HCT116 (cell line): ENCODE measurements around the gene TMEM175. TPM values are rescaled to one million over a fixed set of nuclear protein-coding genes. Genes with fewer than 3 reads are reported as not detected.

ENCODE experiments used
- ATAC-seq: fragments of 200-7000 bp; cut with Tn5 transposase; 2 replicates; pipeline ENCODE4 v1.9.1; 2020; ENCODE audit warnings: mild to moderate bottlenecking, moderate library complexity
- BruUV-seq: library from RNA; stranded (reverse); fragments of 400-500 nt; replicated peaks from 2 replicates; lab custom pipeline; 2021; lab: Mats Ljungman, UMichigan
- CTCF ChIA-PET: fragments of 300-600 bp; sonication (Branson Sonifier 250); formaldehyde crosslinking; loops from one replicate; lab custom pipeline; 2021; ENCODE audit warnings: antibody characterized with exemption; lab: Charles Lee
- POLR2A ChIA-PET: fragments of 300-600, 350-600 bp; sonication (Branson Sonifier 250); formaldehyde crosslinking; loops from one replicate; lab custom pipeline; 2021; ENCODE audit warnings: antibody characterized with exemption; lab: Charles Lee
- RAD21 ChIA-PET, 2 experiments: fragments of 300-600 bp; sonication (Branson Sonifier 250); formaldehyde crosslinking; loops; one replicate each; lab custom pipeline; 2023; ENCODE audit warnings: low total read pairs in 2 of 2; ENCODE audit not compliant: uncharacterized antibody in 2 of 2, unreplicated experiment in 2 of 2, low non-redundant PET in 1 of 2; lab: Charles Lee
- DNase-seq: peaks from one replicate; pipeline ENCODE4 v3.0.0-alpha.2; 2010; ENCODE audit warnings: low read depth, low spot score
- H2AFZ ChIP-seq: fragments of 200-600 bp; shearing (Covaris generic), sonication (generic); 2 replicates; pipeline ENCODE4 v1.6.1; 2017; ENCODE audit warnings: low read depth, mixed run types, mixed read lengths, antibody characterized with exemption, low read length; ENCODE audit not compliant: poor library complexity, severe bottlenecking
- H3K27ac ChIP-seq: 2 replicates; pipeline ENCODE4 v1.5.1; 2012; ENCODE audit warnings: low read depth, low read length
- H3K27me3 ChIP-seq: fragments of 200-600 bp; sonication (generic); 2 replicates; pipeline ENCODE4 v1.6.1; 2016; ENCODE audit warnings: mixed run types, low read length, mixed read lengths; ENCODE audit not compliant: insufficient read depth
- H3K36me3 ChIP-seq, 2 experiments: fragments of 200-500 bp in 1 of 2; fragments of 200-600 bp in 1 of 2; sonication (Bioruptor generic) in 1 of 2; sonication (generic) in 1 of 2; 2 replicates each; pipeline versions ENCODE4 v1.5.1 to v1.6.1; 2014 to 2016; ENCODE audit warnings: low read length in 2 of 2, inconsistent platforms in 1 of 2, mixed read lengths in 1 of 2, mixed run types in 1 of 2; ENCODE audit not compliant: insufficient read depth in 2 of 2, control insufficient read depth in 1 of 2
- H3K4me1 ChIP-seq, 2 experiments: fragments of 200-600 bp in 1 of 2; sonication (generic) in 1 of 2; 2 replicates each; pipeline versions ENCODE4 v1.5.1 to v1.6.1; 2012 to 2017; ENCODE audit warnings: low read length in 2 of 2, inconsistent platforms in 1 of 2, mild to moderate bottlenecking in 1 of 2, mixed read lengths in 1 of 2, mixed run types in 1 of 2, moderate library complexity in 1 of 2; ENCODE audit not compliant: insufficient read depth in 2 of 2, control insufficient read depth in 1 of 2
- H3K4me2 ChIP-seq: fragments of 200-600 bp; sonication (generic); 2 replicates; pipeline ENCODE4 v1.6.1; 2017; ENCODE audit warnings: mixed run types, low read length, mixed read lengths
- H3K4me3 ChIP-seq, 2 experiments: fragments of 200-600 bp in 1 of 2; sonication (generic) in 1 of 2; replicated peaks in 1 of 2; 2 replicates each; pipeline ENCODE4 v1.5.1; 2011 to 2016; ENCODE audit warnings: low read length in 2 of 2, control low read depth in 1 of 2, low read depth in 1 of 2, mild to moderate bottlenecking in 1 of 2, mixed read lengths in 1 of 2, mixed run types in 1 of 2
- H3K79me2 ChIP-seq: fragments of 200-600 bp; sonication (generic); 2 replicates; pipeline ENCODE4 v1.6.1; 2017; ENCODE audit warnings: mild to moderate bottlenecking, mixed run types, low read length, moderate library complexity, mixed read lengths; ENCODE audit not compliant: insufficient read depth
- H3K9ac ChIP-seq: fragments of 200-600 bp; sonication (generic); 2 replicates; pipeline ENCODE4 v1.6.1; 2016; ENCODE audit warnings: low read length, mixed read lengths
- H3K9me2 ChIP-seq: fragments of 200-600 bp; sonication (generic), shearing (Covaris generic); 2 replicates; pipeline ENCODE4 v1.6.1; 2017; ENCODE audit warnings: mixed run types, mild to moderate bottlenecking, moderate library complexity; ENCODE audit not compliant: insufficient read depth
- H3K9me3 ChIP-seq, 2 experiments: fragments of 200-500 bp in 1 of 2; fragments of 200-600 bp in 1 of 2; sonication (Bioruptor generic) in 1 of 2; sonication (generic) in 1 of 2; 2 replicates each; pipeline ENCODE4 v1.6.1; 2014 to 2017; ENCODE audit warnings: low read length in 2 of 2, mixed read lengths in 2 of 2, inconsistent platforms in 1 of 2, low read depth in 1 of 2, mild to moderate bottlenecking in 1 of 2, mixed run types in 1 of 2, moderate library complexity in 1 of 2; ENCODE audit not compliant: control insufficient read depth in 1 of 2, insufficient read depth in 1 of 2
- H4K20me1 ChIP-seq: fragments of 200-600 bp; sonication (generic), shearing (Covaris generic); 2 replicates; pipeline ENCODE4 v1.6.1; 2017; ENCODE audit warnings: mixed run types, mild to moderate bottlenecking, moderate library complexity; ENCODE audit not compliant: insufficient read depth
- CTCF ChIP-seq, 3 experiments: fragments of 200-600 bp in 1 of 3; sonication (generic) in 1 of 3; IDR thresholded peaks in 2 of 3; conservative IDR thresholded peaks in 1 of 3; 2 replicates each; pipeline ENCODE4 v1.5.1; 2012 to 2017; ENCODE audit warnings: low read depth in 2 of 3, low read length in 2 of 3, antibody characterized with exemption in 1 of 3, borderline replicate concordance in 1 of 3, control low read depth in 1 of 3, mild to moderate bottlenecking in 1 of 3, mixed read lengths in 1 of 3, mixed run types in 1 of 3, moderate library complexity in 1 of 3; ENCODE audit not compliant: insufficient read depth in 1 of 3
- EGR1 ChIP-seq: IDR thresholded peaks from 2 replicates; pipeline ENCODE4 v1.6.1; 2012; ENCODE audit warnings: low read depth
- ELF1 ChIP-seq: IDR thresholded peaks from 2 replicates; pipeline ENCODE4 v1.6.1; 2012; ENCODE audit warnings: low read depth, borderline replicate concordance
- POLR2AphosphoS5 ChIP-seq: IDR thresholded peaks from 2 replicates; pipeline ENCODE4 v1.6.1; 2011; ENCODE audit warnings: mild to moderate bottlenecking, low read depth, low read length, moderate library complexity
- SIN3A ChIP-seq: IDR thresholded peaks from 2 replicates; pipeline ENCODE4 v1.6.1; 2012; ENCODE audit warnings: low read depth
- SP1 ChIP-seq: IDR thresholded peaks from 2 replicates; pipeline ENCODE4 v1.6.1; 2012; ENCODE audit warnings: low read depth
- SRF ChIP-seq: IDR thresholded peaks from 2 replicates; pipeline ENCODE4 v1.6.1; 2012; ENCODE audit warnings: low read depth
- YY1 ChIP-seq: IDR thresholded peaks from 2 replicates; pipeline ENCODE4 v1.6.1; 2011; ENCODE audit warnings: low read length, low read depth, moderate library complexity, mild to moderate bottlenecking; ENCODE audit not compliant: insufficient replicate concordance; ENCODE audit errors: extremely low read depth
- intact Hi-C: fragments of 100-400 bp; cut with micrococcal nuclease; formaldehyde crosslinking; loops from 2 replicates; pipeline ENCODE4 v1.10.0; 2022
- total RNA-seq: library from RNA; stranded (reverse); gene quantifications from one replicate; pipeline ENCODE4 v1.2.1, GENCODE V29; 2021; ENCODE audit not compliant: unreplicated experiment
- TF ChIP-seq, protein P1 (sequence below): IDR thresholded peaks from 2 replicates; pipeline ENCODE4 v1.6.1; 2012; ENCODE audit warnings: low read depth

TMEM175 gene
- total RNA-seq, 1 experiment from 2014 or later = 17.5 TPM

GRCh38 chr4:883377-884095 lies 48.7 kb upstream of the TMEM175 start:
- H3K27ac ChIP-seq = no peak overlapping the region
- no peak for DNase-seq
- ChIA-PET RAD21 (no interaction called here), POLR2A (no interaction called here), CTCF (no interaction called here)
- ATAC-seq = no peak
- intact Hi-C loops = no loop called here
- H3K27me3 ChIP-seq = no peaks in the 10 kb centered on the region
- no peak overlapping the region for H3K9ac ChIP-seq
- no peak overlapping the region for H2AFZ ChIP-seq
- H4K20me1 ChIP-seq = no peaks in the 10 kb centered on the region
- H3K4me2 ChIP-seq = no peak overlapping the region
- no peaks in the 10 kb centered on the region for H3K9me2 ChIP-seq
- H3K36me3 ChIP-seq = peaks cover 6 to 7% of the 10 kb centered on the region in 2 experiments; a peak in 3 of 4 replicates
- no peaks in the 10 kb centered on the region for H3K9me3 ChIP-seq
- no peak overlapping the region for H3K4me3 ChIP-seq
- H3K4me1 ChIP-seq = no peaks in the 10 kb centered on the region
- no peaks in the 10 kb centered on the region for H3K79me2 ChIP-seq
- TF ChIP-seq CTCF (IDR thresholded peaks at IDR 0.05 in 2 of 3, conservative IDR thresholded peaks at IDR 0.05 in 1 of 3; ENCODE audit: borderline replicate concordance in 1 of 3, insufficient read depth in 1 of 3, low read depth in 2 of 3, low read length in 2 of 3) (no peak), SIN3A (no peak), POLR2AphosphoS5 (no peak)
- BruUV-seq = no TSS peak

GRCh38 chr4:884259-884658 lies 48.0 kb upstream of the TMEM175 start:
- Histone ChIP-seq H4K20me1 (no peaks in the 10 kb centered on the region), H2AFZ (no peak overlapping the region), H3K9me2 (no peaks in the 10 kb centered on the region), H3K4me1 (no peaks in the 10 kb centered on the region), H3K4me2 (no peak overlapping the region), H3K9ac (no peak overlapping the region)
- ChIA-PET CTCF (no interaction called here), RAD21 (no interaction called here)
- DNase-seq = no peak
- intact Hi-C loops = no loop called here
- BruUV-seq = no TSS peak
- TF ChIP-seq SRF (no peak), EGR1 (no peak), YY1 (no peak), SIN3A (no peak), ELF1 (no peak), SP1 (no peak), CTCF (IDR thresholded peaks at IDR 0.05 in 2 of 3, conservative IDR thresholded peaks at IDR 0.05 in 1 of 3; ENCODE audit: borderline replicate concordance in 1 of 3, insufficient read depth in 1 of 3, low read depth in 2 of 3, low read length in 2 of 3) (no peak)
- TF ChIP-seq, protein P1, sequence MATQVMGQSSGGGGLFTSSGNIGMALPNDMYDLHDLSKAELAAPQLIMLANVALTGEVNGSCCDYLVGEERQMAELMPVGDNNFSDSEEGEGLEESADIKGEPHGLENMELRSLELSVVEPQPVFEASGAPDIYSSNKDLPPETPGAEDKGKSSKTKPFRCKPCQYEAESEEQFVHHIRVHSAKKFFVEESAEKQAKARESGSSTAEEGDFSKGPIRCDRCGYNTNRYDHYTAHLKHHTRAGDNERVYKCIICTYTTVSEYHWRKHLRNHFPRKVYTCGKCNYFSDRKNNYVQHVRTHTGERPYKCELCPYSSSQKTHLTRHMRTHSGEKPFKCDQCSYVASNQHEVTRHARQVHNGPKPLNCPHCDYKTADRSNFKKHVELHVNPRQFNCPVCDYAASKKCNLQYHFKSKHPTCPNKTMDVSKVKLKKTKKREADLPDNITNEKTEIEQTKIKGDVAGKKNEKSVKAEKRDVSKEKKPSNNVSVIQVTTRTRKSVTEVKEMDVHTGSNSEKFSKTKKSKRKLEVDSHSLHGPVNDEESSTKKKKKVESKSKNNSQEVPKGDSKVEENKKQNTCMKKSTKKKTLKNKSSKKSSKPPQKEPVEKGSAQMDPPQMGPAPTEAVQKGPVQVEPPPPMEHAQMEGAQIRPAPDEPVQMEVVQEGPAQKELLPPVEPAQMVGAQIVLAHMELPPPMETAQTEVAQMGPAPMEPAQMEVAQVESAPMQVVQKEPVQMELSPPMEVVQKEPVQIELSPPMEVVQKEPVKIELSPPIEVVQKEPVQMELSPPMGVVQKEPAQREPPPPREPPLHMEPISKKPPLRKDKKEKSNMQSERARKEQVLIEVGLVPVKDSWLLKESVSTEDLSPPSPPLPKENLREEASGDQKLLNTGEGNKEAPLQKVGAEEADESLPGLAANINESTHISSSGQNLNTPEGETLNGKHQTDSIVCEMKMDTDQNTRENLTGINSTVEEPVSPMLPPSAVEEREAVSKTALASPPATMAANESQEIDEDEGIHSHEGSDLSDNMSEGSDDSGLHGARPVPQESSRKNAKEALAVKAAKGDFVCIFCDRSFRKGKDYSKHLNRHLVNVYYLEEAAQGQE = no peak
- TF ChIP-seq, all 23 proteins: peak for 0
- no peaks in the 10 kb centered on the region for H3K9me3 ChIP-seq
- H3K79me2 ChIP-seq = no peaks in the 10 kb centered on the region
- no peak for ATAC-seq
- no peaks in the 10 kb centered on the region for H3K27me3 ChIP-seq
- POLR2A ChIA-PET = no interaction called here
- H3K4me3 ChIP-seq = no peak overlapping the region
- H3K27ac ChIP-seq = no peak overlapping the region
- H3K36me3 ChIP-seq = peaks cover 2 to 12% of the 10 kb centered on the region in 2 experiments; a peak in 3 of 4 replicates
